Right lobe of liver (tissue), 4 donors: ENCODE results near the gene GLT1D1.

Experiments
- CTCF ChIP-seq, 4 donors: fragments of 200-600 bp in 3 of 4; fragments of 450-650 bp in 1 of 4; IDR thresholded peaks; one replicate each; pipeline versions ENCODE4 v1.5.1 to v1.8.0; 2016 to 2022; ENCODE audit warnings: antibody characterized with exemption in 4 of 4, mild to moderate bottlenecking in 2 of 4
- POLR2A ChIP-seq: fragments of 450-650 bp; IDR thresholded peaks from one replicate; pipeline ENCODE4 v1.6.1; 2017; ENCODE audit warnings: antibody characterized with exemption, mild to moderate bottlenecking
- donor health status: DM: no; HTN: no; CAD: no.
- donor health status: DM: no; HTN: no; CAD: no.
- donor health status: DM: no; HTN: yes; CAD: no.

DNA sequence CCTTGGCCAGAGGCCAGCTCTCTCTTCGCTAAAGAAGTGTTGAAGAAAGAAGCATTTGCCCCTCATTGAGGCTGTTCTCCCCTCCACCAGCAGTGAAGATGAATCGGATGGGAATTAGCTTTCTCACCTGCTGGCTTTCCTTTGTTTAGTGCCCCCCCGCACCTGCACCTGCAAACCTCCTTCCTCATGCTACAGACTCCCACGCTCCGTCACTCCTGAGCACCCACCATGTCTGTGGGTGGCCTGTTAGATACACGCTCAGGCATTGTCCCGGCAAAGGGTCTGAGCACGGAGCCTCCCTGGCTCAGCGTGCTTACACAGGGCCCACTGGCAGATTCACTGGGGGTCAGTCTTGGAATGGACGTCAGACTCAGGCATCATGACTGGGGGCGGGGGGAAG, 121.6 kb downstream of the GLT1D1 start:
- TF ChIP-seq CTCF (IDR thresholded peaks at IDR 0.05) (no peak), POLR2A (no peak)
